ENCODE results near the gene ASH1L. TPM values are rescaled to one million over a fixed set of nuclear protein-coding genes. Genes with fewer than 3 reads are reported as not detected.

ASH1L gene
- total RNA-seq, 1 experiment from 2014 or later, result 30.5 TPM

GRCh38 chr1:155420788-155421187 is 141.8 kb downstream of the ASH1L start:
- ChIA-PET POLR2A (no interaction called here), CTCF (no interaction called here), RAD21 (ENCODE audit: low non-redundant PET in 1 of 2, low total read pairs in 2 of 2, uncharacterized antibody in 2 of 2, unreplicated experiment in 2 of 2) (no interaction called here)
- H4K20me1 ChIP-seq (ENCODE audit: insufficient read depth), result no peaks in the 10 kb centered on the region
- H3K4me1 ChIP-seq (ENCODE audit: control insufficient read depth in 1 of 2, insufficient read depth in 2 of 2, low read length in 2 of 2), result peaks cover 16 to 21% of the 10 kb centered on the region in 2 experiments
- DNase-seq (ENCODE audit: low read depth, low spot score), result no peak
- no peaks in the 10 kb centered on the region for H3K36me3 ChIP-seq (ENCODE audit: control insufficient read depth in 1 of 2, insufficient read depth in 2 of 2, low read length in 2 of 2)
- H3K79me2 ChIP-seq (ENCODE audit: insufficient read depth, low read length), result peaks cover 10% of the 10 kb centered on the region; the same call in 1 of the 2 replicates
- no peaks in the 10 kb centered on the region for H3K9me3 ChIP-seq (ENCODE audit: control insufficient read depth in 1 of 2, insufficient read depth in 1 of 2, low read depth in 1 of 2, low read length in 2 of 2)
- ATAC-seq, result no peak
- H3K27ac ChIP-seq (ENCODE audit: low read depth, low read length), result no peak overlapping the region
- H2AFZ ChIP-seq (ENCODE audit: low read depth, low read length, poor library complexity, severe bottlenecking), result no peak overlapping the region
- no peaks in the 10 kb centered on the region for H3K27me3 ChIP-seq (ENCODE audit: insufficient read depth, low read length)
- BruUV-seq (replicated peaks), result no TSS peak
- H3K4me2 ChIP-seq (ENCODE audit: low read length), result no peak overlapping the region
- intact Hi-C loops (cut with micrococcal nuclease), result no loop called here
- TF ChIP-seq, protein P1, sequence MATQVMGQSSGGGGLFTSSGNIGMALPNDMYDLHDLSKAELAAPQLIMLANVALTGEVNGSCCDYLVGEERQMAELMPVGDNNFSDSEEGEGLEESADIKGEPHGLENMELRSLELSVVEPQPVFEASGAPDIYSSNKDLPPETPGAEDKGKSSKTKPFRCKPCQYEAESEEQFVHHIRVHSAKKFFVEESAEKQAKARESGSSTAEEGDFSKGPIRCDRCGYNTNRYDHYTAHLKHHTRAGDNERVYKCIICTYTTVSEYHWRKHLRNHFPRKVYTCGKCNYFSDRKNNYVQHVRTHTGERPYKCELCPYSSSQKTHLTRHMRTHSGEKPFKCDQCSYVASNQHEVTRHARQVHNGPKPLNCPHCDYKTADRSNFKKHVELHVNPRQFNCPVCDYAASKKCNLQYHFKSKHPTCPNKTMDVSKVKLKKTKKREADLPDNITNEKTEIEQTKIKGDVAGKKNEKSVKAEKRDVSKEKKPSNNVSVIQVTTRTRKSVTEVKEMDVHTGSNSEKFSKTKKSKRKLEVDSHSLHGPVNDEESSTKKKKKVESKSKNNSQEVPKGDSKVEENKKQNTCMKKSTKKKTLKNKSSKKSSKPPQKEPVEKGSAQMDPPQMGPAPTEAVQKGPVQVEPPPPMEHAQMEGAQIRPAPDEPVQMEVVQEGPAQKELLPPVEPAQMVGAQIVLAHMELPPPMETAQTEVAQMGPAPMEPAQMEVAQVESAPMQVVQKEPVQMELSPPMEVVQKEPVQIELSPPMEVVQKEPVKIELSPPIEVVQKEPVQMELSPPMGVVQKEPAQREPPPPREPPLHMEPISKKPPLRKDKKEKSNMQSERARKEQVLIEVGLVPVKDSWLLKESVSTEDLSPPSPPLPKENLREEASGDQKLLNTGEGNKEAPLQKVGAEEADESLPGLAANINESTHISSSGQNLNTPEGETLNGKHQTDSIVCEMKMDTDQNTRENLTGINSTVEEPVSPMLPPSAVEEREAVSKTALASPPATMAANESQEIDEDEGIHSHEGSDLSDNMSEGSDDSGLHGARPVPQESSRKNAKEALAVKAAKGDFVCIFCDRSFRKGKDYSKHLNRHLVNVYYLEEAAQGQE (IDR thresholded peaks at IDR 0.05; ENCODE audit: low read depth), result no peak
- TF ChIP-seq SRF (IDR thresholded peaks at IDR 0.05; ENCODE audit: low read depth) (no peak), CBX3 (IDR thresholded peaks at IDR 0.05; ENCODE audit: low read depth) (no peak), CEBPB (IDR thresholded peaks at IDR 0.05; ENCODE audit: low read depth) (no peak), RAD21 (IDR thresholded peaks at IDR 0.05; ENCODE audit: low read depth) (no peak)
- TF ChIP-seq, protein P2, sequence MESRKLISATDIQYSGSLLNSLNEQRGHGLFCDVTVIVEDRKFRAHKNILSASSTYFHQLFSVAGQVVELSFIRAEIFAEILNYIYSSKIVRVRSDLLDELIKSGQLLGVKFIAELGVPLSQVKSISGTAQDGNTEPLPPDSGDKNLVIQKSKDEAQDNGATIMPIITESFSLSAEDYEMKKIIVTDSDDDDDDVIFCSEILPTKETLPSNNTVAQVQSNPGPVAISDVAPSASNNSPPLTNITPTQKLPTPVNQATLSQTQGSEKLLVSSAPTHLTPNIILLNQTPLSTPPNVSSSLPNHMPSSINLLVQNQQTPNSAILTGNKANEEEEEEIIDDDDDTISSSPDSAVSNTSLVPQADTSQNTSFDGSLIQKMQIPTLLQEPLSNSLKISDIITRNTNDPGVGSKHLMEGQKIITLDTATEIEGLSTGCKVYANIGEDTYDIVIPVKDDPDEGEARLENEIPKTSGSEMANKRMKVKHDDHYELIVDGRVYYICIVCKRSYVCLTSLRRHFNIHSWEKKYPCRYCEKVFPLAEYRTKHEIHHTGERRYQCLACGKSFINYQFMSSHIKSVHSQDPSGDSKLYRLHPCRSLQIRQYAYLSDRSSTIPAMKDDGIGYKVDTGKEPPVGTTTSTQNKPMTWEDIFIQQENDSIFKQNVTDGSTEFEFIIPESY (IDR thresholded peaks at IDR 0.05; ENCODE audit: extremely low read depth, insufficient replicate concordance, low read length), result no peak
- no peak overlapping the region for H3K4me3 ChIP-seq (replicated peaks in 1 of 2; ENCODE audit: low read depth in 1 of 2, low read length in 2 of 2)
- no peak overlapping the region for H3K9ac ChIP-seq (ENCODE audit: low read length)
- H3K9me2 ChIP-seq (ENCODE audit: insufficient read depth), result no peaks in the 10 kb centered on the region

Data from HCT116 (cell line).